Endodermal cell (in vitro differentiated cells): ENCODE results near the gene COL23A1. TPM values are rescaled to one million over a fixed set of nuclear protein-coding genes. Genes with fewer than 3 reads are reported as not detected.

Source experiments
- DNase-seq: peaks from one replicate; pipeline ENCODE4 v3.0.0-alpha.2; 2017
- H3K27ac ChIP-seq: 2 replicates; pipeline ENCODE4 v1.5.1; 2013; ENCODE audit warnings: mild to moderate bottlenecking, low read depth, low read length, moderate library complexity
- H3K27me3 ChIP-seq: 2 replicates; pipeline ENCODE4 v1.6.1; 2013; ENCODE audit warnings: mild to moderate bottlenecking, low read length, moderate library complexity; ENCODE audit not compliant: insufficient read depth, control insufficient read depth, poor library complexity, severe bottlenecking
- H3K36me3 ChIP-seq: 2 replicates; pipeline ENCODE4 v1.7.0; 2013; ENCODE audit warnings: mild to moderate bottlenecking, low read length, moderate library complexity; ENCODE audit not compliant: control insufficient read depth, insufficient read depth
- H3K4me1 ChIP-seq: one replicate; pipeline ENCODE4 v1.7.0; 2013; ENCODE audit warnings: low read length; ENCODE audit not compliant: control insufficient read depth, insufficient read depth
- H3K4me3 ChIP-seq: 2 replicates; pipeline ENCODE4 v1.5.1; 2013; ENCODE audit warnings: mild to moderate bottlenecking, low read length, moderate library complexity
- H3K9ac ChIP-seq: 2 replicates; pipeline ENCODE4 v1.6.1; 2013; ENCODE audit warnings: mild to moderate bottlenecking, low read length, moderate library complexity; ENCODE audit not compliant: poor library complexity, severe bottlenecking; ENCODE audit errors: extremely low read depth
- H3K9me3 ChIP-seq: 2 replicates; pipeline ENCODE4 v1.6.1; 2013; ENCODE audit warnings: mild to moderate bottlenecking, low read length, moderate library complexity; ENCODE audit not compliant: control insufficient read depth
- H3K27ac Mint-ChIP-seq: 2 replicates; pipeline ENCODE4 v1.8.0; 2020; ENCODE audit warnings: mixed read lengths
- H3K27me3 Mint-ChIP-seq: 2 replicates; pipeline ENCODE4 v1.8.0; 2021; ENCODE audit warnings: mild to moderate bottlenecking, mixed read lengths; ENCODE audit not compliant: insufficient read depth
- H3K36me3 Mint-ChIP-seq: 2 replicates; pipeline ENCODE4 v1.8.0; 2020; ENCODE audit warnings: low read depth, mixed read lengths
- H3K4me1 Mint-ChIP-seq: 2 replicates; pipeline ENCODE4 v1.8.0; 2020; ENCODE audit warnings: mixed read lengths
- H3K4me3 Mint-ChIP-seq: 2 replicates; pipeline ENCODE4 v1.8.0; 2020; ENCODE audit warnings: mild to moderate bottlenecking, moderate library complexity, mixed read lengths
- H3K9me3 Mint-ChIP-seq: 2 replicates; pipeline ENCODE4 v1.8.0; 2020; ENCODE audit warnings: mild to moderate bottlenecking, mixed read lengths
- CTCF ChIP-seq: fragments of 200-600 bp; sonication (generic); conservative IDR thresholded peaks from 2 replicates; pipeline ENCODE4 v1.5.0; 2021; ENCODE audit warnings: antibody characterized with exemption, mild to moderate bottlenecking
- WGBS, 2 experiments: methylation state at CpG; one replicate each; pipeline versions ENCODE4 v1.1.5 to v1.1.7; 2013; ENCODE audit warnings: missing lambda C conversion rate in 2 of 2, mixed read lengths in 1 of 2; ENCODE audit not compliant: insufficient coverage in 1 of 2, insufficient read length in 1 of 2; 5-methylcytosine and 5-hydroxymethylcytosine counted together
- total RNA-seq, 2 donors: library from RNA; stranded (reverse); fragmentation: NEBNext Ultra II Directional in 1 of 2; extraction: Animal tissue kit (Norgen Biotek cat#: 25700) in 1 of 2; gene quantifications; 2 replicates in 1 of 2; 3 replicates in 1 of 2; pipeline ENCODE4 v1.2.1, GENCODE V29; 2021

Gene COL23A1
- total RNA-seq, 2 donors from 2014 or later, result 50.2 to 71.3 TPM

DNA sequence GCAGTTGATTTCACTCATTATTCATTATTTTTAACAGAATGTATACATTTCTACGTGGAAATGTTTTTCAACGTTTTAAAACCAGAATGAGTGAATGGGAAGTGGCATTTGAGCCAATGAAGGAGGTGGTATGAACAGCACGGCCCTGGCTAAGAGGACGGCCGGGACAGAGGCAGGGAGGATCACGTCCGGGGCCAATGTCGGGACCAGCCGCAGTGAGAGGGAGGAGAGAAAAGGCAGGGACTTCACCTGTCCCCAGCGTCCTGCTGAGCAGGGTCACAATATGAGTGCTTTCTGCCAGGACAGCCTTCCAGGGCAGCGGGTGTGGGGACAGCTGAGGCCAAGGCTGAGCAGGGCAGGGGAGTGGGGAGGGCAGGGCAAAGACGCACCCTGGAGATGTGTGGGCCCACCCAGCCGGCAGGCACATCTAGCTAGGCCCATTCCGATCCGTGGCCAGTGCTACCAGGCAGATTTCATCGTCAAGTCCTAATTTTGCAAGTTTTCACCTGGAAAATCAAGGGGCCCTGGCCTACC, 209.6 kb downstream of the COL23A1 start:
- Mint-ChIP-seq H3K27me3 (no peaks in the 10 kb centered on the region), H3K27ac (no peak overlapping the region), H3K4me3 (no peak overlapping the region), H3K9me3 (no peaks in the 10 kb centered on the region), H3K36me3 (no peaks in the 10 kb centered on the region), H3K4me1 (peaks cover 15% of the 10 kb centered on the region)
- no peak overlapping the region for H3K9ac ChIP-seq
- no peak for TF ChIP-seq CTCF
- no peak for DNase-seq
- H3K36me3 ChIP-seq, result no peaks in the 10 kb centered on the region
- H3K27ac ChIP-seq, result no peak overlapping the region
- H3K4me3 ChIP-seq, result no peak overlapping the region
- H3K9me3 ChIP-seq, result no peaks in the 10 kb centered on the region
- WGBS, 2 experiments, result 92 to 95% methylated on average over 9 to 16 of the region's 16 CpGs
- no peaks in the 10 kb centered on the region for H3K27me3 ChIP-seq
- peaks cover 14% of the 10 kb centered on the region for H3K4me1 ChIP-seq

DNA sequence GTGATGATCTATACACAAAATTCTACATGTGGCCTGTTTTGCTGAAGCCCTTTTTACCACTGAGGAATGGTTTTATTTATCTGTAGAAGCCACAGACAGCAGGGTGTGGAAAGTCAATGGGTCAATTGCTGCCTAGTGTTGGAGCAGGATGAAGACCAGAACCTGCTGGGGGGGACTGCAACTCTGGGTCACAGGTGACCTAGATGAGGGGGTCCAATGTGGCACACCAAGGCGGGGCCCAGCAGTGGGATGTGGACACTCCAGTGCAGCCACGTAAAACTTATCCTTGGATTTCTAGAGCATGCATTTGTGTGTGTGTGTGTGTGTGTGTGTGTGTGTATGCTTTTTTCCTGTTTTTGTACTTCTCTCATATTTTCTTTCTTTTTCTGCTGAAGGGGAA, 210.1 kb downstream of the COL23A1 start:
- Mint-ChIP-seq H3K4me1 (peaks cover 10% of the 10 kb centered on the region), H3K27me3 (no peaks in the 10 kb centered on the region), H3K9me3 (no peaks in the 10 kb centered on the region), H3K36me3 (no peaks in the 10 kb centered on the region), H3K27ac (no peak overlapping the region), H3K4me3 (no peak overlapping the region)
- H3K9me3 ChIP-seq, result no peaks in the 10 kb centered on the region
- DNase-seq, result no peak
- H3K4me3 ChIP-seq, result no peak overlapping the region
- 90% methylated on average over 2 of the region's 2 CpGs; no CpG with 5 or more reads in 1 of the 2 experiments for WGBS, 2 experiments
- TF ChIP-seq CTCF, result no peak
- H3K27me3 ChIP-seq, result no peaks in the 10 kb centered on the region
- no peaks in the 10 kb centered on the region for H3K36me3 ChIP-seq
- H3K27ac ChIP-seq, result no peak overlapping the region
- H3K9ac ChIP-seq, result no peak overlapping the region
- peaks cover 11% of the 10 kb centered on the region for H3K4me1 ChIP-seq

GRCh38 chr5:178378527-178379484, 211.4 kb downstream of the COL23A1 start:
- H3K27me3 ChIP-seq, result no peaks in the 10 kb centered on the region
- no peak overlapping the region for H3K4me3 ChIP-seq
- DNase-seq, result no peak
- no peaks in the 10 kb centered on the region for H3K36me3 Mint-ChIP-seq
- no peak for TF ChIP-seq CTCF
- peaks cover 11% of the 10 kb centered on the region for H3K4me1 ChIP-seq
- H3K4me1 Mint-ChIP-seq, result peaks cover 9% of the 10 kb centered on the region
- H3K27ac Mint-ChIP-seq, result no peak overlapping the region
- no peaks in the 10 kb centered on the region for H3K36me3 ChIP-seq
- H3K9me3 ChIP-seq, result no peaks in the 10 kb centered on the region
- 93 to 98% methylated on average over 8 to 14 of the region's 14 CpGs for WGBS, 2 experiments
- H3K9me3 Mint-ChIP-seq, result no peaks in the 10 kb centered on the region
- H3K4me3 Mint-ChIP-seq, result no peak overlapping the region
- no peak overlapping the region for H3K9ac ChIP-seq
- H3K27ac ChIP-seq, result no peak overlapping the region
- H3K27me3 Mint-ChIP-seq, result no peaks in the 10 kb centered on the region
